NCI-H1092 treated with DMSO at 0.1 percent for 48 hours (cell line): ENCODE results near the gene DNAJC18.
"Not testable (repeated sequence)": the region's sequence is repeated elsewhere in the genome, so short reads cannot be mapped to it uniquely, and the experiment has no call there.

ENCODE experiments used
- DNase-seq: peaks from one replicate; lab custom pipeline; 2025; lab: John Stamatoyannopoulos, UW

DNAJC18 gene

DNA sequence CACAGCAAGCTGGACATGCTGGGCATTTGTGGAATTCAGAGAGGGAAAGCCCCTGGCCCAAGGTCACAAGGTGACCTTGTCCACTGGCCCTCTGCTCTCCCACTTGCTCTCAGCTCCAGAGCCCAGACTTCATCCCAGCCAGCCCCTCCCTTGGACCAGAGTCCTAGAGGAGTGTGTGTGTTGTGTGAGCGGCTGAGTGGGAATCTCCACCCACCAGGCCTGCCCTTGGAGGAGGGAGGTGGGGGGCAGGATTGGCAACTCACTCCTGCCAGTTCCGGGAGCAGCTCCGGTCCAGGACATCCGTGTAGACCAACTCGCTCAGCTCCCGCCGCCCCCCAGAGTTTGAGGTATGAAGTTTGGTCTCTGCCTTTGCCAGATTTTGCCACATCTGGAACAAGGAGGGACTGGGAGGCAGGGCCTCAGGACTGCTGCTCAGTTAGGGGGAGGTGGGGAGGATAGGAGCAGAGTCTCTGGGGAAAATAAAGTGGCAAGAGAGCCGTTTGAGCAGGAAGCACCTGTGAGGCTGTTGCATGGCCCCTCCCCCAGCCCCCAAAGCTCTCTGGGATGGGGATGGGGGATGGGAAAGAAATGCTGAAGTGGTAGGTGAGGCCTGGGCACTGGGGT, 51.0 kb downstream of the DNAJC18 start:
- no peak for DNase-seq

DNA sequence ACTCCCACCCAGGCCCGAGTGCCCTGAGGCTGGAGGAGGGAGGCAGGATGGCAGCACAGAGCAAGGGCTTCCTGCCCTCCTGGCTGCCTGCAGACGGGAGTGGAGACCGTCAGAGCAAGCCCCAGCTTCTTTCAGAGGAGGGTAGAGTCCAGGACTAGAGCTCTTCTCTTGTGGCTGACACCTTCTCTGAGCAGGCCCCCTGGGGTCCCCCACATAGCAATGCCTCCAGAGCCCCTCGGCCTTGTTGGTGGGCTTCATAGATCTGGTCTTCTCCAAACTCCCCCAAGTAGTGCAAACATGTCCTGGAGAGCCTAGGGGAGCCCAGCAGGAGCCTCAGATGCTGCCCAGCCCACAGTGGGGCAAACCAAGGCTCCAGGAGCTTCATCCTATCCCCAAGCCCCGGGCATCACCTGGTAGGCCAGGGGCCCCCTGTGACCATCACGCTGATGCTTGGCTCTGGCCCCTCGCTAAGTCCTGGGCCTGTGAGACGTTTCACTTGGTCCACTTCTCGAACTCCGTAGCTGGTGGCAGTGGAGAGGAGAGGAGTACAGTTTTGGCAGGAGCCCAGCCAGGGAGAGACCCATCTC, 51.6 kb downstream of the DNAJC18 start:
- DNase-seq: no peak

DNA sequence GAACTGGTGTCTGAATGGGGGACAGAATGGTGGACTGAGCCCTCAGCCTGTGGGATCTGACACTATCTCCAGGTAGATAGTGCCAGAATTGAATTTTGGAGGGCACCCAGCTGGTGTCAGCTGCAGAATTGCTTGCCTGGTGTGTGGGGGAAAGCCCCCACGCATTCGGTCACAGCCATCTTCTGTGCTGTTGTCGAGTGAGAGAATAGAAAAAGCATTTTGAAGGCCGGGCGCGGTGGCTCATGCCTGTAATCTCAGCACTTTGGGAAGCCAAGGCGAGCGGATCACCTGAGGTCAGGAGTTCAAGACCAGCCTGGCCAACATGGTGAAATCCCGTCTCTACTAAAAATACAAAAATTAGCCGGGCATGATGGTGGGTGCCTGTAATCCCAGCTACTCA, 52.4 kb downstream of the DNAJC18 start:
- DNase-seq: not testable (repeated sequence)

DNA sequence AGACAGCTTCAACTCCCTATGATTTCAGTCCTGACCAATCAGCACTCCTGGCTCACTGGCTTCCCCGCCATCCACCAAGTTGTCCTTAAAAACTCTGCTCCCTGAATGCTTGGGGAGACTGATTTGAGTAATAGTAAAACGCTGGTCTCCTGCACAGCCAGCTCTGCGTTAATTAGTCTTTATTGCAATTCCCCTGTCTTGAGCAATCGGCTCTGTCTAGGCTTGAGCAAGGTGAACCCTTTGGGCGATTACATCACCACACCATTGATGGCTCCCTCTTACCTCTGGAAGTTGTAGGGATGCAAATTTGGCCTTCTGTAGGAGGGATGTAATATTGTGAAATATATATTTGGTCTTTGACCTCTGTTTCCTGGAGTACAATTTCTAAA, 53.3 kb downstream of the DNAJC18 start:
- no peak for DNase-seq

DNA sequence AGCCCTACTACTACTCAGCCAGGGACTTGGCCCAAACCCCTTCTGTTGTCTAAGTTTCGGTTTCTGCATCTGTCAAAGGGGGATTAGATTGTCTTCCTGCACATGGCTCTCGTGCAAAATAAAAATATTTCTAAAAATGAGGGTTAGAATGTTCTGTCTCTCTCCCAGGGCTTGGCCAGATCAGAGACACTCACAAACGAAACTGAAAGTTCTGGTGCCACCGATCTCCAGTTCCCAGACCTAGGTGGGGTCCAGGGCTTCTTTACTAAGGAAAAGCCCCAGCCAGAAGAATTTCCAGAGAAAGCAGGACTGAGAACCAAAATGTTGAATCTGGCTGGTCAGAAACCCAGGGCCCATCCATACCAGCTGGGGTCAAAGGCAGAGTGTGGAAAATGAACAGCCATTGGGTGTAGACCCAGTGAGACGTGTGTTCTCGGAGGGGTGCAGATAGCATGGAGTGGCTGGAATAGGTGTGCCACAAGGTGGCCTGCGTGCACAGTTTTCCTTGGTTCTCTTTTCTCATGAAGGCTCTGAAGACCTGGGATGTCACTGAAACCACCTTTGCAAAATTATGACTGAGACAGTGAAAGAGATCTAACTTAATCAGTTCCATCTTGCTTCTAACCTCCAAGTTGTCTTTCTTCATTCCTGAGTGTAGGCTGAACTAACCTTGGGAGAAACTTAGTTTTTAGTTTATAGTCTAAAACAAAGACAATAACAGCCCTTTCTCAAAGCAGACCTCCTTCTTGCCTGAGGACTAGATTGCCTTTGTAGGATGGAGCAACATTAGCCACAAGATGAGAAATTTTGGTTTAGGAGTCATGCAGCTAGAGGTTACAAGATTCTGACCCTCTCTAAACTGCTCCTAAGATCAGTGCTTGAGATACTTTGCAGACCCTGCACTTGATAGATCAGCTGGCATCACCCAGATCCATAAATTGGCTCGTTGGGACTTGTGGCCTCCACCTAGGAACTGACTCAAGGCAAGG, 54.0 kb downstream of the DNAJC18 start:
- DNase-seq: no peak

DNA sequence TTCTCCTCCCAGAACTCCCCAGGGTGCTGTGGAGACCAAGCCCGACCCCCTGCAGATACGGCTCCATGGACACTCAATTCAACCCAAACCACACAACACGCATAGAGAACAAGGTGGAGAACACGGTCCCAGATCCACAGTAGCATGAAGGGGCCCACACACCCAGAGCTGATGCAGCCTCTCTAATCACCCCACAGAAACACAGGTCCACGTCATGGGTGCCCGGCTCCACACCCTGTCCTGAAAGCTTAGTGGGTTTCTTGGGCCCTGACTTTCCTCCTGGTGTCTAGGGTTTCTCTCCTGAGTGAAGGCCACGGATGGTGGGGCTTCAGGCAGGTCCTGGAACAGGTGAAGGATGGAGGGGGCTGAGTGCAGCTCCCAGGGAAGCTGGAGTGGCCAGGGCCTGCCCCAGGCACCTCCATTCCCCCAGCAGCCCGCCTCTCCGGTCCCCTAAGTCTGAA, 54.7 kb downstream of the DNAJC18 start:
- DNase-seq: no peak

DNA sequence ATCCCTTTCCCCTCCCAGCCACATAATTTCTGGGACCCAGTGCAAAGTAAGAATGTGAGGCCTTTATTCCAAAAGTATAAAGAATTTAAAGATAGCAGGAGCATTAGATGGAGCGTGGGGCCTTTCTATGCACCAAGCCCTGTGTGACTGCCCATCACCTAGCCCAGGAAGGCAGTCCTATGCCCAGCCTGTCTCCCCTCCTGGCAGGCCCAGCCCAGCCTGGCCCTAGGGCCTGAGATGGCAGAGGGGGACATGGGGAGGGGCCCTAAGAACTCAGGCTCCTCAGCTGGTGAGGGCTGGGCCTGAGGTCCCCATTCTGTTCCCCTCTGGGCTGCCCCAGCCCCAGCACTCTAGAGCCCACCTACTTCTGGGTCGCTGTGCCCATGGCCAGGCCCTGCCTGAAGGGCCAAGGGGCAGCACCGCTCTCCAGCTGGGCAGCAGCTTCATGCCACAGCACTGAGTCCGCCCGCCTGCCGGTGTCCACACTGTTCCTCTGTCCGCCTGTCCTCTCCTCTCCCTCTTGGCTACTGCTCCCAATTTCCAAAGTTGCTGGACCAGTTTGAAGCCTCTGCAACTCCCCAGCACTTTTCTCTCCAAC, 55.2 kb downstream of the DNAJC18 start:
- no peak for DNase-seq

DNA sequence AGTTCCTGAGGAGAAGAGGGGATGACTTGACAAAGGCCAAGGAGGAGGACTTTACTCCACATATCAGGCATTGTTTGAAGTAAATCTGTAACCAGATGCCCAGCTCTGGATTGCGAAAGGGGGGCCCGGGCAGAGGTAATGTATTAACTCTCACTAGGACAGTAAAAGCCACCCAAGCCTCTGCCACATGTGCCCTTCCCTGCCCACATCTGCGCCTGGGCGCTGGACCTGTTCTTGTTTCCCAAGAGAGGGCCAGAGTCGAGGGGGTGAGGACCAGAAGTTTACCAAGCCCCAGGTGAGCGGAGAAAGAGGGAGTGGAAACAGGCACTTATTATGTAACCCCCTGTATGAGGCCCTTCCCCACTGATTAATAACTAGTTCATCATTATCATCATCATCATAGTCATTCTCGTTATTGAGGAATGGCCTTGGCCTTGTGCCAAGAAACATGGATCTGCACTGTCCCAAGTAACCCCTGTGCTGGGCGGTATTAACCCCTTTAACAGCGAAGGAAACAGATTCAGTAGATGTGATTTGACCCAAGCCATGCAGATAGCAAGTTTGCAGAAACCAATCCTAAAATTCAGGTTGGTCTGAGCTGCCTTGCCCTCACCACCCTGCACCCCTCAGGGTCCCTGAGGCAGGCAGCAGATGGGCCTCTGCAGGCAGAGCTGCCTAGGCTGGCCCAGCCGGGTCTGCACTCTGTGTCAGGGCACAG, 55.9 kb downstream of the DNAJC18 start, which contains the start of gene SLC23A1:
TSS of gene SLC23A1 (minus strand) at position 23 of the 718 bp plus-strand sequence. CDS start 44 bp downstream, outside the sequence.
- no peak for DNase-seq

DNA sequence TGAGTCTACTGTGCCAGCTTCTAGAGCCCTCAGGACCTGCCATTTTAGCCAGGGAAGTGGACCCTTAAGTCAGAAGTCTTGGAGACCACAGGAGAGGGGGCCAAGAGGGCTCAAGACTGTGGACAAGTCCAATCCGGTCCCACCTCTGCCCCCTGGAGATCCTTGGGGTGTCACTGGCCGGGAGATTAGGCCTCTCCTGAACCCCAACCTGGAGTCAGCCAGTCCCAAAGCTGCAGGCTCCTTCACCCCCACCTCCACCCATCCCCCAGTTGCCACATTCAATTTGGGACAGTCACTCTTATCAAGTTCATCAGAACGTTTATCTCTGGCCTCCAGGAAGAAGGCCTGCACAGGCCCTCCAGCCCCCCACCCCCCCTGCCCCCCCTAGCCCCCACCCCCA, 56.5 kb downstream of the DNAJC18 start:
- DNase-seq: no peak

DNA sequence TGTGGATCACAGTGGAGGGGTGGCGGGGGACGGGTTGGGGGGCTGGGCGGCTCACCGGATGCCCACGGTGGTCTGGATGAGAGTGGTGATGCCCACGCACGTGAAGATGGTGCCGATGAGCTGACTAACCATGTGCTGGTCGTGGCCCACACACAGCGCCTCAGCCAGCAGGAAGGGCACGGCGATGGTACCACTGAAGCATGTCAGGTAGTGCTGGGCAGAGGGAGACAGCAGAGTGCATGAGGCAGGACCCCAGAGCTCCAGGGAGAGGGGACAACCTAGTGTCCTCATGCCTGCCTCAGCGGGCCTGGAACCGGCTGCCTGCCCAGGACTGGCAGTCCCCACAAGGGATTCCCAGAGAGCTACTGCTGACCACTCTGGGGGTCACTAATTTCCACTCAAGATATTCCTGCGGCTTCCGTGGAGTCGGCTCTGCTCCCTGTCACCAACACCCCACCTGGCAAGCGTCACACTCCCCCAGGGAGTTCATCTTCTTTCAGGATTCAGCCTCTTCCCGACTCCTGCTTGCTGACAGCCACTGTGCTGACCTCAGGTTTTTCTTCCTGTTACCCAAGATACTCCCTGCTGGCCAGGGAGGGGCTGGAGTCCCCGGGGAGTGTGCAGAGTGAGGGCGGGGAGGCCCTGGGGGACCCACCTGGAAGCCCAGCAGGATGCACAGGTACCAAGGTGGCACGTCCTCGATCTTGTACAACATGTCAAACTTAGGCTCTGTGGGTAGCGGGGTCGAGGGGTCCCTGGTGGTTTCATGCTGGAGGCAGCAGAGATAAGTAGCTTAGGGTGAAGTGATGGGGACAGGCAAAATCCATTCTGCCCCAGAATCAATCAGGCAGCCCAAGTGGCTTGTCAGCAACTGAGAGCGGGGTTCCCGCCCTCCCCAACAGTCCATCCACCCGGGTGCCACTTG, 57.2 kb downstream of the DNAJC18 start:
- no peak for DNase-seq

DNA sequence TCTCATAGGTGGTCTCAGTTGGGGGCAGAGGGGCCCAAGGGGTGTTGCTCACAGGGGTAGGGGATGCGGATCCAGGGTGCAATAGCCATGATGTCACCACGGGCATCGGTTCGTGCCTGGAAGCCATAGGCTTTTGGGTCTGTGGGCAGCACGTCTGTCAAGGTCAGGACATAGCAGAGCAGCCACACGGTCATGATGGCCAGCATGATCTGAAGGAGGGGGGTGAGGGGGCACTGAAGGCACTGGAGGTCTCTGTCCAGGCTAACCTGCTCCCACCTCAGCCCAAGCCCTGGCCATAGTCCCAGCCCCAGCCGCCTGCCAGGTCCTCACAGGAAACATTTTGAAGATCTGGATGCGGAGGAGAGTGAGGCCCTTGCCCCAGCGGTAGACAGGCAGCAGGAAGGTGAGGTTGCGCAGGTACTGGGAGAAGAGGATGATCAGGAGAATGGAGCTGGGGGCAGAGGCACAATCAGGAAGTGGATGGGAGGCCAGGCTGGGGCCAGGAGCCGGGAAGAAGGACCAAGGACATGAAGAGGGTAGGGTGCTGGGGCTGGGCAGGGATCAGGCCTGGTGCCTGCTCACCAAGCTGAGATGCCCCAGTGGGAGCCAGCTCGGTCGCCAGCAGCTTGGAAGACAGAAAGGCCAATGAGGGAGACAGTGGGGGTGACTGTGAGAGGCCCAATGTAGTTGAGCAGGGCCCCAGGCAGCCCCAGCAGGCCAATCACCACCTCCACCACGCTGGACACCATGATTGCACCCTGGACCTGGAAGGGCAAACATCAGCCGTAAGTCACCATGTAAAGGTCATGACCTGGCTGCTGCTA, 59.5 kb downstream of the DNAJC18 start:
- no peak for DNase-seq

DNA sequence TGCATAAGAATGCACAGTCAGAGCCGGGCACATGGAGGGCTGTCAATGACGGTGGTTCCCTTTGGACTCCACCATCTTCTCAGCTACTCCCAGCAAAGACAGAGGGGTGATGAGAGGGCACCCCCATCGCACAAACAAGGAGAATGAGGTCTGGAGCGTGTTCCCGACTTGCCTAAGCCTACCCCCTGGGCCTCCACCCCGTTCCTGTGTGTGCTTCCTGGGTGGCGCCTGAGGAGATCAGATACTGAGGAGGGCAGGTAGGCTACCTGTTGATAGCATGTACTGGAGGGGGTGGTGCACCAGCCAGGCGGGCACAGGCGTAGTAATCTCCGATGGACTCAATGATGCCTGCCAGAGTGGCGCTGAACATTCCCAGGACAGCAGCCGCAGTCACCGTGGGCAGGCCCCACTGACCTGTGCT, 60.4 kb downstream of the DNAJC18 start:
- DNase-seq: no peak

DNA sequence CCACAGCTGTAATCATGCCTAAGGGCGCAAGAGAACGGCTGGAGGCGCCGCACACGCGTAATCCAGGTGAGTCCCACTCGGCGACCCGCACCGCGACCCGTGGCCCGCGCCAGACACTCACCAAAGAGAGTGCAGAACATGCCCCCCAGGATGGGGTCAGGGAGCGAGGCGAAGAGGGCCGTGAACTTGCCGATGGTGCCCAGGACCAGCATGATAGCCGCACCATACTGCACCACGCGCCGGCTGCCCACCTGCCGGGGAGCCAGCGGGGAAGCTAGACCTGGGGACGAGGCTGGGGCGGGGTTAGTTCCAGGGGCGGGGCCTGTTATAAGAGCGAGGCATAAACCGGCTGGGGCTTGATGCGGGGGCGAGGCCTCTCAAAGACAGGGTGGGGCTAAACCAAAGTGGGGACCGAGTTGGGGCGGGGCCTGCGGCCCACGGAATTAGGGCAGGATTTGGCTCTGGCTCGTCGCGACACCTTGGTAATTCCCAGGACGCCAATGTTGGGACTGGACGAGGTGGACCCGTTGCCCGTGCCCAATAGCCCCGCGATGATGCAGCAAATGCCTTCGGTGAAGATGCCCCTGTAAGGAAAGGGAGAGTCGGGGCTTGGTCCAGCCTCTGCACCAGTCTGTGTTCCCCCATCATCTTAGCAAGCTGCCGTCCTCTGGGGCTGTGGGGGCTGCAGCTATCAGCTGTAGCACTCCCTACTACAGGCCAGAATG, 61.1 kb downstream of the DNAJC18 start:
- no peak for DNase-seq

DNA sequence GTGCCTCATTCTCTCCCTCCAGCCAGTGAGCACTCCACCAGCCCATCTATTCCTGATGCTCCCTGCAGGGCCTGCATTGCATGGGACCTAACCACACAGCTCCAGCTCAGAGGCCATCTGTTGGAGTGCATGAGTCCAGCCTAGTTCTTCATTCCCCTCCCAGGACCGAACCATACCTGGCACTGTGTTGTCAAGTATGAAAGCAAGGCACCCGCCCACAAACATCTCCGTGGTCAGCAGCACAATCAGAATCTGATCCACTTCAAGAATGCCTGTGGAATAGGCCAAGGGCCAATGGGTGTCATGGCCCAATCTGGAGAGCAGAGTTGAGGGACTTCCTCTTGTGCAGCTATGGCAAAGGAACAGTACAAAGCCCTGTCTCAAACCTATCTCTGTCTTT, 62.1 kb downstream of the DNAJC18 start:
- DNase-seq: no peak

DNA sequence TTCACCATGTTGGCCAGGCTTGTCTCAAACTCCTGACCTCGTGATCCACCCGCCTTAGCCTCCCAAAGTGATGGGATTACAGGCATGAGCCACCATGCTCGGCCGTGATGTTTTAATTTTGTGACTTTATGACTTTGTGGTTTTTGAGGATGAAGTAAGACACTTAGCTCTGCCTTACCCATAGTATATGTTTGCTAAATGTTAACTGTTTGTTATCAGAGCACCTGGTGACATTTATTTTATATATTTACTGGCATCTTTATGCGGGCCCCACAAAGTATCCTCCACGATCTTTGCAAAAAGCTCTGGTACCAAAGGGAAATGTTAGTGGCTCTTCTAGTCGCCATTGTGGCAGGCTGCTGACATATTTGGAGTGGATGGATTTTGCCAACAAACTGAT, 63.0 kb downstream of the DNAJC18 start:
- DNase-seq: no peak

DNA sequence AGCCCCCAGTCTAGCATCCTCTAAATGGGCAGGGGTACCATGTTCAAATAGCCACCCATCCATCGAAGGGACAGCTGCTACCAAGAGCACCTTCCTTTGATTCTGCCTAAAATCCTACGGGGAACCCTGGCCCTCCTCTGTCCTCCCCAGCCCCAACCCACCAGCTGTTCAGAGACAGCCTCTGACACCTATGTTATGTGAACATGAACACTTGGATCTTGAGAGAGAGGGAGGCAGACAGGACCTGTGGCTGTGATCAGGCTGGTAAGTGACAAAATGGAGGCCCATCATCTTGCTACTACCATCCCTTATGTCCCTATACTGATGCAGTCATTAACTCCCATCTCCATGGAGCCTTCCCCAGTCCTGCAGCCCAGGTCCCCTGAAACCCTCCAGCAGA, 64.4 kb downstream of the DNAJC18 start:
- no peak for DNase-seq

DNA sequence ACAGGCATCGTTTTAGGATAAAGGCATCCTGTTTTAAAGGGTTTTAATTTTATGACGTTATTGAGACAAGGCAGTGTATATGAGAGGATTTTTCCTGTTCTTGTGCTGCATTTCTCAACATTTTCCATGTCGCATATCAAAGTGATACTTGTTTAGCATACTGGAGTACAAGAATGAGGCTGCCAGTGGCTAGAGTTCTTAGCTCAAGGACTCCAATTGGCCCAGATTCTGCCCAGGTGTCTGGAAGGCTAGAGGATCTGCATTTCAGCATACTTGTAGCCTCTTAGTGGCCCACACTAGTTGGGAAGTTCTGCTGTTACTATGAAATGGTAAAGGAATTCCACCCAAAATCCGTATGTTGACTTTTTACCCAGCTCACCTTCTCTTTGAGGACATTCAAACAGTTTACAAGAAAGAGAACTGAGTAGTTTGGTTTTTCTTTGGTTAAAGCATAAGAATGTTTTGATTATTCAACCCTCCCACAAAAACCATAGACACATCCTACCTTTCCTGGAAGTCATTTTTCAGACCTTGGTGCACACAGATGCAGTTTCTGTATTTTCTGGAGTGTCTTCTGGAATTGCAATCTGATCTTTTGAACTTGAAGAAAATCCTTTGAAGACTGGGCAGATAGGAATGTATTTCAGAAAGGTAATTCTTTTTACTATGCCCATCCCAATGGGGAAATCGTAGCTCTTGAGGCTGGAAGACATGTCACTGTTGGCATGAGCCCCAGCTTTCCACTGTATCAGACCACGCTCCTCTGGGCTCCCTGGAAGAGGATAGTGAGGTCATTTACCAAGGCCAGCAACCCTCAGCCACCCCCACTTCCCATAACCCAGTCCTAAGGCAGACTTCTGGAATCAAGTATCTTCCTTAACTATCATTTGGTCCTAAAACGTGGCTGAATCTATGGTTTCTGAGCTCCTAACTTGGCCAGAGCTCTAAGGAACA, 67.6 kb downstream of the DNAJC18 start:
- no peak for DNase-seq

DNA sequence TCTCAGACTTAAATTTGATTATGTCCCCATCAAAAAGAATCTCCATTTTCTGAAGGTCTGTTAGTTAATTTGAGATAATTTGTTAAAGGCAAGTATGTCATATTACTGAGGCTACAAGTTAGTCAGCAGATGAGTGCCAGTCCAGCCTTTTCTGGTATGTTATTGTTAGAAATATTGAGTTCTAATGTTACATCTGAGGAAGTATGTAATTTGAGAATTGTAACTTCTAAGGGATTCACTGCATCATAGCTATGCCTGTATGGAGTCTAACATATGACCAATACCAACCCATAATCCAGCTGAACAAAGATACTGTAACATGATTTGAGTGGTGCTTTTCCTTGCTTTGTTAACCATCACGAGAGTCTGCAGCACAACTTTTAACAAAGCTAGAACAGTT, 70.1 kb downstream of the DNAJC18 start:
- no peak for DNase-seq
